IMR-90 (cell line): ENCODE data around the gene MTURN.

ENCODE experiments used
- MAFK ChIP-seq: IDR thresholded peaks from 2 replicates; pipeline ENCODE4 v1.6.1; 2012; ENCODE audit warnings: low read depth, low read length, improper control_type of control experiment
- POLR2A ChIP-seq: IDR thresholded peaks from 2 replicates; pipeline ENCODE4 v1.6.1; 2012; ENCODE audit warnings: mild to moderate bottlenecking, low read depth, low read length
- RCOR1 ChIP-seq: IDR thresholded peaks from 2 replicates; pipeline ENCODE4 v1.6.1; 2012; ENCODE audit warnings: mild to moderate bottlenecking, low read length, improper control_type of control experiment; ENCODE audit not compliant: insufficient replicate concordance
- SMC3 ChIP-seq: fragments of 150-350 bp; IDR thresholded peaks from 2 replicates; pipeline ENCODE4 v1.6.1; 2016; ENCODE audit warnings: low read depth, mild to moderate bottlenecking, antibody characterized with exemption, low read length, moderate library complexity
- TF ChIP-seq, protein P1 (sequence below): conservative IDR thresholded peaks from 2 replicates; pipeline ENCODE4 v1.5.1; 2012; ENCODE audit warnings: mild to moderate bottlenecking, low read depth, low read length, improper control_type of control experiment
- TF ChIP-seq, protein P2 (sequence below): fragments of 150-350 bp; IDR thresholded peaks from 2 replicates; pipeline ENCODE4 v1.6.1; 2017; ENCODE audit warnings: mild to moderate bottlenecking, antibody characterized with exemption, low read length, low read depth

DNA sequence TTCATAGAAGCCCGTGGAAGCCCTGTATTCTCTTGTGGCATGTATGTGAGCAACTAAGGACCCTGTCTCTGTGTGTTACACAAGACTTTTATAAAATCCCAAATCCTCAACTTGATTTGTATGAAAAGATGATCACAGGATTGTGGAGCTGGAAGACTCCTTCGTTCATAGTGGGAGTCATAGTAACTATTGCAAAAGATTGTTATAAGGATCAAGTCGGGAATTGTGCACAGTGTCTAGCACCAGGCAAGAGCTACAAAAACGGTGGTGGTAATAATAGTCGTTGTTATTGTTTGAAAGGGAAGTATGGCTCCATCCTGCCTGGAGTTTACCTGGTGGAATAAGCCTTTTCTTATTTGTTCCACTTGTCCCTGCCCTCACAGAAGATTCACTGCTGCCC lies 42.8 kb upstream of the MTURN start:
- TF ChIP-seq POLR2A (no peak), SMC3 (no peak), RCOR1 (no peak), MAFK (no peak)
- TF ChIP-seq, protein P1, sequence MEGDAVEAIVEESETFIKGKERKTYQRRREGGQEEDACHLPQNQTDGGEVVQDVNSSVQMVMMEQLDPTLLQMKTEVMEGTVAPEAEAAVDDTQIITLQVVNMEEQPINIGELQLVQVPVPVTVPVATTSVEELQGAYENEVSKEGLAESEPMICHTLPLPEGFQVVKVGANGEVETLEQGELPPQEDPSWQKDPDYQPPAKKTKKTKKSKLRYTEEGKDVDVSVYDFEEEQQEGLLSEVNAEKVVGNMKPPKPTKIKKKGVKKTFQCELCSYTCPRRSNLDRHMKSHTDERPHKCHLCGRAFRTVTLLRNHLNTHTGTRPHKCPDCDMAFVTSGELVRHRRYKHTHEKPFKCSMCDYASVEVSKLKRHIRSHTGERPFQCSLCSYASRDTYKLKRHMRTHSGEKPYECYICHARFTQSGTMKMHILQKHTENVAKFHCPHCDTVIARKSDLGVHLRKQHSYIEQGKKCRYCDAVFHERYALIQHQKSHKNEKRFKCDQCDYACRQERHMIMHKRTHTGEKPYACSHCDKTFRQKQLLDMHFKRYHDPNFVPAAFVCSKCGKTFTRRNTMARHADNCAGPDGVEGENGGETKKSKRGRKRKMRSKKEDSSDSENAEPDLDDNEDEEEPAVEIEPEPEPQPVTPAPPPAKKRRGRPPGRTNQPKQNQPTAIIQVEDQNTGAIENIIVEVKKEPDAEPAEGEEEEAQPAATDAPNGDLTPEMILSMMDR = no peak
- TF ChIP-seq, protein P2, sequence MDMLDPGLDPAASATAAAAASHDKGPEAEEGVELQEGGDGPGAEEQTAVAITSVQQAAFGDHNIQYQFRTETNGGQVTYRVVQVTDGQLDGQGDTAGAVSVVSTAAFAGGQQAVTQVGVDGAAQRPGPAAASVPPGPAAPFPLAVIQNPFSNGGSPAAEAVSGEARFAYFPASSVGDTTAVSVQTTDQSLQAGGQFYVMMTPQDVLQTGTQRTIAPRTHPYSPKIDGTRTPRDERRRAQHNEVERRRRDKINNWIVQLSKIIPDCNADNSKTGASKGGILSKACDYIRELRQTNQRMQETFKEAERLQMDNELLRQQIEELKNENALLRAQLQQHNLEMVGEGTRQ = no peak
